Metanephros (tissue), 2 donors: ENCODE results near the gene NRBP1. TPM values are rescaled to one million over a fixed set of nuclear protein-coding genes. Genes with fewer than 3 reads are reported as not detected.

ENCODE experiments used
- small RNA-seq: library from RNA; depleted of rRNA; stranded (forward); fragments of <200 nt; gene quantifications from one replicate; pipeline ENCODE3, GENCODE V24; 2014; ENCODE audit warnings: low replicate concordance
- total RNA-seq: library from RNA; depleted of rRNA; stranded (reverse); fragments of >200 nt; gene quantifications from one replicate; pipeline ENCODE4 v1.2.3, GENCODE V29; 2014

The NRBP1 gene
- 82.8 TPM for total RNA-seq

DNA sequence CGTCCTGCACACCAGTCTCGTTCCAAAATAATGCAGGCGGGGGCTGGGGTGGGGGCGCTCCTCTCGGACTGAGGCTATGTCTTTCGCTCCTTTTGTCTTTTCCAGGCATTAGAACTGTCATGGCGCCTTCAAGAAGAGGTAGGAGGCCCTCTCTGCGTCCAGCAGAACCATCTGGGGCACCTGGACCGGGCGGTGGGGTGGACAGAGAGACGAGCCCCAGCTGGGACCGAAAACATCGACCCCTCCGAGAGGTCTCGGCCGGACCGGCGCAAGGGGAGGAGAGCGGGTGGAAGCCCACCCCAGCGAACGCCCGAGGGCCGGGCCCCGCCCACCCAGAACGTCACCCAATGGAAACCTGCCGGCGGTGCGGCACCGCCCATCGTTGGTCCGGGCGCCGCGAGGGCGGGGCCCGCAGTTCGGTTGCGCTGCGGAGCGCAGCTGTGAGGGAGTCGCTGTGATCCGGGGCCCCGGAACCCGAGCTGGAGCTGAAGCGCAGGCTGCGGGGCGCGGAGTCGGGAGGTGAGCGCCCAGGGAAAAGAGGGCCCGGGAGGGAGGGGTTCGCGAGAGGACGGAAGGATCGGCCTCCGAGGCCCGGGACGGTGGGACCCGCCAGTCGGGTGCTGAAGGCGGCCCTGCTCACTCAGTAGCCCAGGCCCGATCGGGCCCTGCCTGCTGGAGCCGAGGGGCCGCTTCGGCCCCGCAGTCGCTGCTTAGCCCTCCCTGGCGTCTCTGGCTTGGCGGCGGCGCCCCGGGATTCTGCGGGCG lies at the start of gene NRBP1:
Gene NRBP1 (plus strand): TSS at position 419 of the 765 bp plus-strand sequence. CDS start 4,643 bp downstream, outside the sequence.

DNA sequence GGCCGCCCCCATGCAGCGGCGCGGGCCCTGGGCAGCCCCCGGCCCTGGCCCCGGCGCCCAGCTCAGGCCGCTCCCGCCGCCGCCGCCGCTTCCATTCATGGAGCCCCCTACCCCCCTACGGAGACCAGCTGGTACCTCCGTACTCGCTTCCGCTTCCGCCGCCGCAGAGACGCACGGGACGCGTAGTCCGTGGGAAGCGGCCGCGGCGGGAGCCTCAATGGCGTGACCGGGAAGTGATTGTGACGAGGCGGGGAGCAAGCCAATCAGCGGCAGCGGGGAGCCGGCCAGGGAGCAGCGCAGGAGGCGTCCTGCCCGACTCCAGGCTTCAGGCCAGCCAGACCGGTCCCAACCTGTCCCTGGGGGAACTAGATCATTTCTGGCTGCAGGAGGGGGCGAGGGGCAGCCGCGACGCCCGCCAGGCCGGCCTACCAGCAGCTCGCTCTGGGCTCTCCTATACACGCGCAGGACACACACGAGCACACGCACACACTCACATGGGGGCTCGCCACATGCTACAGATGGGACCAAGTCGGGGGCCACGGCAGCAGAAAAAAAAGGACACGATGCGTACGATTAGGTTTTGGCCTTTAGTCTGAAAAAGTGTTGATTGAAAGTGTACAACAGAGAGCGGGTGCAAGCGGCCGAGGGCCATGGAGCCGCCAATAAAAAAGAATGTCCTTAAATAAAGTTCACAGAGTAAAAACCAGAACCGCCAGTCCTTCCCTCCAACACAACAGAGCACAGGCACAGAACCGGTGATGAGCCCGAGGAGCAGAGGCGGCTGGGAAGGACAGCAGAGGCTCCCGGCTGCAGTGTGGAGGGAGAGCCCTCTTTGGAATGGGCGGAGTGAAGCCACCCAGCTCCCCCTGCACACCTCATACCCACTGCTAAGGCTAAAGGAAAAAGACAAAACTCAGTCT lies 47.5 kb upstream of the NRBP1 start, which contains the start of gene ZNF513:
Gene ZNF513 (minus strand): TSS at position 109 of the 920 bp plus-strand sequence. CDS start 208 bp downstream, outside the sequence.

DNA sequence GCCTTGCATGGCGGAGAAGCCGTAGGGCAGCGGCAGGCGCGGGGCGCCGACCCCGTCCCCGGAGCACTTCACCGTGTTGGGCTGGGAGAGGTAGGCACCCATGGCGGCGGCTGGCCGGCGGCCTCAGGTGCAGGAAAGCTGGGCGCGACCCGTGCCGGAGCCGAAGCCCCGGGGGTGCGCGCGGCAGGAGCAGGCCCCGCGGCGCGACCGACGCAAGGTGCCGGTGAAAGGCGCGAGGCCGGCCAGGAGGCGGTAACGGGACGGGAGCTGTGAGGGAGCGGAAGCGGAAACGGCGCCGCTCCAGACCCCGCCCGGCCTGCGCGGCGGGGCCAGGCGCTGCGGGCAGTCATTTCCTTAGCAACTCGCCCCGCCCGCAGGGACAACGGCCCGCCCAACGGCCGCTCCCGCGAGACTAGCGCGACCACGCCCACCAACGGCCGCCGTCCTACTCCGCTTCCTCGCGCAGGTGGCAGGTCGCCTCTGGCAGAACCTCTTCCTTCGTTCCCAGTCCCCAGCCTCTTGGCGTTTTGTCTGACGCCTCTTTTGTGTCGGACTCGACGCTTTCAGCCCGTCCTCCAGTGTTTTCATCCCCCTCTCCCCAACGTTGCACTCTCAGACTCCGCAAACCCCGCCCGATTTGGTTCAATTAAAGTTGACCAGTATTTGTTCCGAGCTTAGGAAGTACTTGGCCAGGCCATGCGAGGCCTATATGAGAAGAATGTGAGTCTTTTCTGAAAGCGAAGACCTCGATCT lies 18.9 kb upstream of the NRBP1 start, which contains the start of gene PPM1G:
Gene PPM1G (minus strand): TSS at position 271 of the 753 bp plus-strand sequence. CDS start 169 bp downstream, at position 102.

DNA sequence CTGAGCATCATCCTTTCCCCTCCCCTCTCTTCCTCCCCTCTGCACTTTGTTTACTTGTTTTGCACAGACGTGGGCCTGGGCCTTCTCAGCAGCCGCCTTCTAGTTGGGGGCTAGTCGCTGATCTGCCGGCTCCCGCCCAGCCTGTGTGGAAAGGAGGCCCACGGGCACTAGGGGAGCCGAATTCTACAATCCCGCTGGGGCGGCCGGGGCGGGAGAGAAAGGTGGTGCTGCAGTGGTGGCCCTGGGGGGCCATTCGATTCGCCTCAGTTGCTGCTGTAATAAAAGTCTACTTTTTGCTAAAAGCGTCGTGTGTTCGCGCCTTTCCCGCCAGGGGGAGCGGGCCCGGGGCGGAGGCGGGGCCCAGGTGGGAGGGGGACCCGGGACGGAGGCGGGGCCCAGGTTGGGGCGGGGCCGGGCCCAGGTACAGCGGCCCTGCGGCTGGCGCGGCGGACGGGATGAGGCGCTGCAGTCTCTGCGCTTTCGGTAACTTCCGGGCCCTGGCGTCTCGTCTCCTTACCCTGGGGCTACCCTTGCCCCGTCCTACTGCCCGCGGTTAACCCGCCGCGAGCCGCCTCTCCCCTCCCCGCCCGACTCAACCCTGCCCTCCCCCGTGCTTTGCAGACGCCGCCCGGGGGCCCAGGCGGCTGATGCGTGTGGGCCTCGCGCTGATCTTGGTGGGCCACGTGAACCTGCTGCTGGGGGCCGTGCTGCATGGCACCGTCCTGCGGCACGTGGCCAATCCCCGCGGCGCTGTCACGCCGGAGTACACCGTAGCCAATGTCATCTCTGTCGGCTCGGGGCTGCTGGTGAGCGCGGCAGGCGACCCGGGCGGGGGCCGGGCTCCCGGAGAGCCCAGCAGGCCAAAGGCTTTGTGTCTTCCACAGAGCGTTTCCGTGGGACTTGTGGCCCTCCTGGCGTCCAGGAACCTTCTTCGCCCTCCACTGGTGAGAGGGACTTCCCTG lies 13.8 kb downstream of the NRBP1 start, which contains the start of gene KRTCAP3:
Gene KRTCAP3 (plus strand): TSS at position 424 of the 962 bp plus-strand sequence. CDS start 32 bp downstream, at position 456.

GRCh38 chr2:27489498-27490397 lies 61.3 kb downstream of the NRBP1 start, which contains the start of gene IFT172:
Gene IFT172, minus strand, starts transcription at chr2:27489743. Its CDS starts 90 bp downstream, at chr2:27489653.

Small RNA genes within 50 kb of the gene (small RNA-seq; reads per million reads assigned to genes)
- not detected for gene RNU6-986P

Other genes with a start within 250 kb of the NRBP1 start
- 146 TPM for gene ATRAID, start 216.6 kb upstream of the NRBP1 start, total RNA-seq
- gene SLC5A6, start 216.4 kb upstream of the NRBP1 start, total RNA-seq: 31.8 TPM
- gene CAD, start 211.3 kb upstream of the NRBP1 start, total RNA-seq: 52.7 TPM
- 2.2 TPM for gene SLC30A3, start 165.6 kb upstream of the NRBP1 start, total RNA-seq
- gene DNAJC5G, start 153.2 kb upstream of the NRBP1 start, total RNA-seq: 0.12 TPM
- 10.4 TPM for gene TRIM54, start 146.2 kb upstream of the NRBP1 start, total RNA-seq
- gene UCN, start 120.2 kb upstream of the NRBP1 start, total RNA-seq: 2.5 TPM
- 36.4 TPM for gene MPV17, start 105.5 kb upstream of the NRBP1 start, total RNA-seq
- 47.6 TPM for gene GTF3C2, start 71.9 kb upstream of the NRBP1 start, total RNA-seq
- 18.6 TPM for gene EIF2B4, start 58.3 kb upstream of the NRBP1 start, total RNA-seq
- gene SNX17, start 58.0 kb upstream of the NRBP1 start, total RNA-seq: 75.7 TPM
- 14.4 TPM for gene ZNF513, start 47.9 kb upstream of the NRBP1 start, total RNA-seq
- 52.4 TPM for gene PPM1G, start 19.0 kb upstream of the NRBP1 start, total RNA-seq
- gene KRTCAP3, start 13.8 kb downstream of the NRBP1 start, total RNA-seq: 1.1 TPM
- 51.2 TPM for gene IFT172, start 61.1 kb downstream of the NRBP1 start, total RNA-seq
- gene FNDC4, start 66.6 kb downstream of the NRBP1 start, total RNA-seq: 6.8 TPM
- 0.12 TPM for gene GCKR, start 68.2 kb downstream of the NRBP1 start, total RNA-seq
- gene ZNF512, start 154.4 kb downstream of the NRBP1 start, total RNA-seq: 44.4 TPM
- gene CCDC121, start 200.4 kb downstream of the NRBP1 start, total RNA-seq: 6.2 TPM
- 34.9 TPM for gene GPN1, start 200.4 kb downstream of the NRBP1 start, total RNA-seq
- 41.2 TPM for gene SUPT7L, start 235.0 kb downstream of the NRBP1 start, total RNA-seq
- 21.4 TPM for gene SLC4A1AP, start 235.3 kb downstream of the NRBP1 start, total RNA-seq